Tibial artery (tissue), 4 donors: ENCODE results near the gene KLK8.

Experiments
- DNase-seq, 2 donors: peaks; one replicate each; pipeline ENCODE4 v3.0.0-alpha.2; 2019
- H3K27ac ChIP-seq, 2 donors: fragments of 200-600 bp; sonication (generic) in 1 of 2; 1 replicate in 1 of 2; 2 replicates in 1 of 2; pipeline ENCODE4 v1.5.1; 2018 to 2019; ENCODE audit warnings: mild to moderate bottlenecking in 1 of 2
- H3K27me3 ChIP-seq, 2 donors: fragments of 200-600 bp; sonication (generic) in 1 of 2; one replicate each; pipeline versions ENCODE4 v1.5.1 to v1.6.0; 2016 to 2019
- H3K36me3 ChIP-seq, 3 donors: fragments of 200-600 bp; sonication (generic) in 2 of 3; one replicate each; pipeline ENCODE4 v1.5.1; 2016 to 2019; ENCODE audit warnings: mild to moderate bottlenecking in 2 of 3
- H3K4me1 ChIP-seq, 4 donors: fragments of 200-600 bp; sonication (generic) in 2 of 4; 1 replicate in 3 of 4; 2 replicates in 1 of 4; pipeline ENCODE4 v1.5.1; 2016 to 2019
- H3K4me3 ChIP-seq, 2 donors: fragments of 200-600 bp; sonication (generic) in 1 of 2; 1 replicate in 1 of 2; 2 replicates in 1 of 2; pipeline ENCODE4 v1.5.1; 2018 to 2019; ENCODE audit warnings: mild to moderate bottlenecking in 2 of 2
- H3K9me3 ChIP-seq, 3 donors: fragments of 200-600 bp; sonication (generic) in 1 of 3; one replicate each; pipeline ENCODE4 v1.5.1; 2016 to 2019
- intact Hi-C: fragments of 100-400 bp; cut with DNase I; formaldehyde crosslinking; loops from one replicate; pipeline ENCODE4 v1.15.0; 2023; ENCODE audit warnings: low total_unique reads
- TF ChIP-seq, protein P1 (sequence below), 2 experiments: fragments of 200-600 bp in 1 of 2; fragments of 450-650 bp in 1 of 2; IDR thresholded peaks; one replicate each; pipeline ENCODE4 v1.5.1; 2017 to 2019; ENCODE audit warnings: antibody characterized with exemption in 2 of 2, mild to moderate bottlenecking in 1 of 2, moderate library complexity in 1 of 2

Gene KLK8

DNA sequence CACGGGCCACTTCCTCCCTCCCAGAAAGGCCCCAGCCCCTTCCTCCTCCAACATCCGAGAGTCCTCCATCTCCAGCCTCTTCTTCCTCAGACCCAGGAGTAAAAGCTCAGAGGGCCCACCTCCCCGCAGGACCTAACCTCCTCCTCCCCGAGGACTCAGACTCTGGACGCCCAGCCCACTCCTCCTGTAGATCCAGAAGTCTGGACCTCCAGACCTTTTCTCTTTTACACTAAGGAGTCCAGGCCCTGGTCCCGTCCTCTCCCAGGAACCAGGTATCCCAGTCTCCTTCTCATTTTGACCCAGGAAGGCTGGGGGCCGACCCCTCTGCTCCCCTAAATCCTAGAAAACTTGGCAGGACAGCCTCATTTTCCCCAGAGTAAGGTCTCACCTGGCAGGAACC is 1.9 kb upstream of the KLK8 start:
- Histone ChIP-seq H3K36me3 (no peaks in the 10 kb centered on the region), H3K9me3 (no peaks in the 10 kb centered on the region), H3K4me1 (peaks cover 0 to 11% (median 0%) of the 10 kb centered on the region in 4 donors), H3K4me3 (no peak overlapping the region), H3K27ac (no peak overlapping the region), H3K27me3 (peaks cover 0 to 47% of the 10 kb centered on the region in 2 donors)
- intact Hi-C loops = no loop called here
- TF ChIP-seq, protein P1, sequence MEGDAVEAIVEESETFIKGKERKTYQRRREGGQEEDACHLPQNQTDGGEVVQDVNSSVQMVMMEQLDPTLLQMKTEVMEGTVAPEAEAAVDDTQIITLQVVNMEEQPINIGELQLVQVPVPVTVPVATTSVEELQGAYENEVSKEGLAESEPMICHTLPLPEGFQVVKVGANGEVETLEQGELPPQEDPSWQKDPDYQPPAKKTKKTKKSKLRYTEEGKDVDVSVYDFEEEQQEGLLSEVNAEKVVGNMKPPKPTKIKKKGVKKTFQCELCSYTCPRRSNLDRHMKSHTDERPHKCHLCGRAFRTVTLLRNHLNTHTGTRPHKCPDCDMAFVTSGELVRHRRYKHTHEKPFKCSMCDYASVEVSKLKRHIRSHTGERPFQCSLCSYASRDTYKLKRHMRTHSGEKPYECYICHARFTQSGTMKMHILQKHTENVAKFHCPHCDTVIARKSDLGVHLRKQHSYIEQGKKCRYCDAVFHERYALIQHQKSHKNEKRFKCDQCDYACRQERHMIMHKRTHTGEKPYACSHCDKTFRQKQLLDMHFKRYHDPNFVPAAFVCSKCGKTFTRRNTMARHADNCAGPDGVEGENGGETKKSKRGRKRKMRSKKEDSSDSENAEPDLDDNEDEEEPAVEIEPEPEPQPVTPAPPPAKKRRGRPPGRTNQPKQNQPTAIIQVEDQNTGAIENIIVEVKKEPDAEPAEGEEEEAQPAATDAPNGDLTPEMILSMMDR (IDR thresholded peaks at IDR 0.05) = no peak
- no peak for DNase-seq

DNA sequence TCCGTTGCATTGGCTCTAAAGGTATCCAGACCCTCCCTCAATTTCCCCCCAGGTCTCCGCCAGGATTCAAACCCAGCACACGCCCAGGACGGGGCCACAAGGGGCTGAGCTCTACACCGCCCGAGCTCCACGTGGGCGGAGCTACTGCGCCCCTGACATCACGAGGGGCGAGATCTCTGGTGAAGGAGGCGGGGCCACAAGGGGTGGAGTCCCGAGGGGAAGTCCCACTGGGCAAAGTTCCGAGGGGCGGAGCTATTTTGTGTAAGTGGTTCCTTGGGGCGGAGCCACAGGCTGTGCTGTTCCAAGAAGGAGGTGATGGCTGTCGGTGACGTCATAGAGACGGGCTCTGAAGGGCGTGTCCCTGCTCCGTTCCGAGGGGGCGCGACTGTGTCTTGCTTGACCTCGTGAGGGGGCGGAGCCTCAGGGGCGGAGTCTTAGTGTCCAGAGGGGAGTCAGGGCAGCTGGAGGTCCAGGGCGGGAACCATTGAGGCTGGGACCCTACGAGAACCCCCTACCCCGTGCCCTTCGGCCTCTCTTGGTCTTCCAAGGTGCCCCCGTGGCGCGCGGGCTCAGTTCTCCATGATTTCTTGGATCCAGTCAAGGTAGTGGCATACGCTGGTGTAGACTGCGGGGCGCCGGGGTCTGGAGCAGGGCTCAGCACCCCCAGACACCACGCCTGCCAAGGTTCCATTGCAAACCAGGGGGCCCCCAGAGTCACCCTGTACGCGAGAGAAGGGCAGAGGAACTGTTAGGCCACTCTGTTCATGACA is 1.3 kb upstream of the KLK8 start:
- Histone ChIP-seq H3K36me3 (no peaks in the 10 kb centered on the region), H3K27ac (no peak overlapping the region), H3K4me3 (no peak overlapping the region), H3K9me3 (no peaks in the 10 kb centered on the region), H3K27me3 (peaks cover 0 to 47% of the 10 kb centered on the region in 2 donors), H3K4me1 (peaks cover 0 to 11% (median 0%) of the 10 kb centered on the region in 4 donors)
- DNase-seq = no peak
- TF ChIP-seq, protein P1 (IDR thresholded peaks at IDR 0.05) = no peak
- intact Hi-C loops = no loop called here

DNA sequence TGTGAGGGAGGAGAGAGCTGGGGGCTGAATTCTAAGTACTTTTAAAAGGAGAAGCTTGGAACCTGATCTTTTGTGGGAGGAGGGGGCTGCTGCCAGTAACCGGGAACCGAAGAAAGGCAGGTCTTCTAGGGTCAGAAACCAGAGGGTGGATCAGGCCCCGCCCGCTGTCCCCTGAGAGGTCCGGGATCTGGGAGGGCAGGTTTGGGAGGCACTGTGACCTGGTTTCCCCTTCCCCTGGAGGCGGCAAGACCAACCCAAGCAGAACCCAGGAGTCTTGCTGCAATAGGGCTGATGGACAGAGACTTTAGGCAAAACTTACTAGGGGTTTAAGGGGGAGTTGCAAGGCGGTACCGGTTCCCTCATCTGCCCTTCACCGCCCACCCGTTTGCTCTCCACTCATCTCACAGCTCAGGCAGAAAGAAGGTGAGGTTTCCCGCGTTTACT is 707 bp upstream of the KLK8 start:
- Histone ChIP-seq H3K36me3 (no peaks in the 10 kb centered on the region), H3K4me1 (peaks cover 0 to 11% (median 0%) of the 10 kb centered on the region in 4 donors), H3K27me3 (peaks cover 0 to 44% of the 10 kb centered on the region in 2 donors), H3K27ac (no peak overlapping the region), H3K4me3 (no peak overlapping the region), H3K9me3 (no peaks in the 10 kb centered on the region)
- intact Hi-C loops = no loop called here
- TF ChIP-seq, protein P1 (IDR thresholded peaks at IDR 0.05) = no peak
- DNase-seq = no peak

DNA sequence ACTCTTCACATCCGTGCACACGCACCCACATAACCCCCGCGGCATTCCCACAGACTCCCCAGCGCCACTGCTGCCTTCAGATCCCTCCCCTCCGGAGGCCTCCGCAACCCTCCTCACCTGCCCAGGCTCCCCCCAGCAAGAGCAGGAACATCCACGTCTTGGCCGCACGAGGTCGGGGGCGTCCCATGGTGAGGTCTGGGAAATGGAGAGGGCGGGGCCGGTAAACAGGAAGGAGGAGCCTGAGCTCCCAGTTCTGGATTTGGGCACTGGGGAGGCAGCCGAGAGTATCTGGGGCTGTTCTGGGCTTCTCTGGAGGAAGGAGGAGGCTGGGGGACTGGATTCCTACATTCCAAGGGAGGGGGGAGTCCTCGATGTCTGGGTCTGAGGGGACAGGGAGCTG is 423 bp downstream of the KLK8 start:
- Histone ChIP-seq H3K4me1 (peaks cover 0 to 11% (median 0%) of the 10 kb centered on the region in 4 donors), H3K9me3 (no peaks in the 10 kb centered on the region), H3K27me3 (peaks cover 0 to 40% of the 10 kb centered on the region in 2 donors), H3K36me3 (no peaks in the 10 kb centered on the region), H3K4me3 (no peak overlapping the region), H3K27ac (no peak overlapping the region)
- TF ChIP-seq, protein P1 (IDR thresholded peaks at IDR 0.05) = no peak
- DNase-seq = no peak
- intact Hi-C loops = no loop called here

DNA sequence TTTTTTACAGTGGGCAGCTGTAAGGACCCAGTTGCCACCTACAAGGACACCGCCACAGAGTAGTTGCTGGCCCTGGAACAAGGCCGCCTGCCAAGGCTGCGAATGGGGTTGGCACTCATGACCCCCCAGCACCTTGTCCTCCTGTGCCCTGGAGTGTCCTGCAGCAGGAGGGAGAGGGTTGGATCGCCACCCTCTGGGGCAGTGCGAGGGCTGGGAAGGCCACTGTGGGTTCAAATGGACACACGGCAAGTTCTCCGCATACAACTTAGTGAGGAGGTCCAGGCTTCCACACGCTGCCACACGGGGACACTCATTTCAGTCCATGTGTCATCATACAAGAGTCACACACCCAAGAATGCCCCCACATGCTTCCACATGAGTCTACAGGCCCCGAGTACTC is 978 bp downstream of the KLK8 start:
- Histone ChIP-seq H3K9me3 (no peaks in the 10 kb centered on the region), H3K27ac (no peak overlapping the region), H3K4me1 (peaks cover 0 to 11% (median 0%) of the 10 kb centered on the region in 4 donors), H3K36me3 (no peaks in the 10 kb centered on the region), H3K27me3 (peaks cover 0 to 40% of the 10 kb centered on the region in 2 donors), H3K4me3 (no peak overlapping the region)
- intact Hi-C loops = no loop called here
- no peak for DNase-seq
- TF ChIP-seq, protein P1 (IDR thresholded peaks at IDR 0.05) = no peak
